Kidney epithelial cell (primary cell): ENCODE results near the gene METTL26. TPM values are rescaled to one million over a fixed set of nuclear protein-coding genes. Genes with fewer than 3 reads are reported as not detected.

Experiments
- DNase-seq: peaks from one replicate; pipeline ENCODE4 v3.0.0-alpha.2; 2010; ENCODE audit warnings: low read depth
- H3K27me3 ChIP-seq: 2 replicates; pipeline ENCODE4 v1.6.0; 2011; ENCODE audit warnings: low read length; ENCODE audit not compliant: control insufficient read depth, insufficient read depth
- H3K36me3 ChIP-seq: 2 replicates; pipeline ENCODE4 v1.5.1; 2011; ENCODE audit warnings: low read length; ENCODE audit not compliant: control insufficient read depth, insufficient read depth
- H3K4me3 ChIP-seq: 2 replicates; pipeline ENCODE4 v1.5.1; 2011; ENCODE audit warnings: low read depth, mild to moderate bottlenecking, control low read depth, low read length
- CTCF ChIP-seq: IDR thresholded peaks from 2 replicates; pipeline ENCODE4 v1.5.1; 2011; ENCODE audit warnings: mild to moderate bottlenecking, moderate library complexity, low read length, control low read depth, inconsistent platforms; ENCODE audit not compliant: insufficient read depth, poor library complexity, severe bottlenecking
- total RNA-seq: library from RNA; depleted of rRNA; stranded (reverse); fragments of >200 nt; gene quantifications from 2 replicates; pipeline ENCODE4 v1.2.3, GENCODE V29; 2015

Gene METTL26
- total RNA-seq, 1 donor from 2014 or later, result 170 TPM

GRCh38 chr16:626787-627453 lies 9.2 kb downstream of the METTL26 start:
- DNase-seq, result peak; percentile 85

GRCh38 chr16:625977-626765 lies 9.9 kb downstream of the METTL26 start:
- no peak for DNase-seq
- H3K27me3 ChIP-seq, result peaks cover 3% of the 10 kb centered on the region
- no peak for TF ChIP-seq CTCF
- peaks cover 2% of the 10 kb centered on the region for H3K36me3 ChIP-seq
- H3K4me3 ChIP-seq, result no peak overlapping the region

More at GRCh38 chr16:626787-627453, 9.2 kb downstream of the METTL26 start:
- H3K36me3 ChIP-seq, result peaks cover 2% of the 10 kb centered on the region
- no peak for TF ChIP-seq CTCF
- peaks cover 4% of the 10 kb centered on the region for H3K27me3 ChIP-seq
- H3K4me3 ChIP-seq, result no peak overlapping the region

- TF ChIP-seq CTCF, result no peak
- Histone ChIP-seq H3K27me3 (no peaks in the 10 kb centered on the region), H3K4me3 (no peak overlapping the region), H3K36me3 (peaks cover 2% of the 10 kb centered on the region)
- DNase-seq, result no peak
Observed at GRCh38 chr16:625117-625976, 10.8 kb downstream of the METTL26 start.

- H3K36me3 ChIP-seq, result peaks cover 2% of the 10 kb centered on the region
- no peak for TF ChIP-seq CTCF
- DNase-seq, result no peak
Observed at GRCh38 chr16:624526-625070, 11.5 kb downstream of the METTL26 start.

GRCh38 chr16:622920-623280 lies 13.2 kb downstream of the METTL26 start:
- no peak for TF ChIP-seq CTCF
- Histone ChIP-seq H3K36me3 (peaks cover 2% of the 10 kb centered on the region), H3K4me3 (no peak overlapping the region), H3K27me3 (no peaks in the 10 kb centered on the region)
- no peak for DNase-seq

More at GRCh38 chr16:624526-625070, 11.5 kb downstream of the METTL26 start:
- H3K27me3 ChIP-seq, result no peaks in the 10 kb centered on the region
- no peak overlapping the region for H3K4me3 ChIP-seq
